Endodermal cell (in vitro differentiated cells): ENCODE measurements around the gene MEX3C. TPM values are rescaled to one million over a fixed set of nuclear protein-coding genes. Genes with fewer than 3 reads are reported as not detected.

ENCODE experiments used
- DNase-seq: peaks from one replicate; pipeline ENCODE4 v3.0.0-alpha.2; 2017
- H3K27ac ChIP-seq: 2 replicates; pipeline ENCODE4 v1.5.1; 2013; ENCODE audit warnings: mild to moderate bottlenecking, low read depth, low read length, moderate library complexity
- H3K27me3 ChIP-seq: 2 replicates; pipeline ENCODE4 v1.6.1; 2013; ENCODE audit warnings: mild to moderate bottlenecking, low read length, moderate library complexity; ENCODE audit not compliant: insufficient read depth, control insufficient read depth, poor library complexity, severe bottlenecking
- H3K36me3 ChIP-seq: 2 replicates; pipeline ENCODE4 v1.7.0; 2013; ENCODE audit warnings: mild to moderate bottlenecking, low read length, moderate library complexity; ENCODE audit not compliant: control insufficient read depth, insufficient read depth
- H3K4me1 ChIP-seq: one replicate; pipeline ENCODE4 v1.7.0; 2013; ENCODE audit warnings: low read length; ENCODE audit not compliant: control insufficient read depth, insufficient read depth
- H3K4me3 ChIP-seq: 2 replicates; pipeline ENCODE4 v1.5.1; 2013; ENCODE audit warnings: mild to moderate bottlenecking, low read length, moderate library complexity
- H3K9ac ChIP-seq: 2 replicates; pipeline ENCODE4 v1.6.1; 2013; ENCODE audit warnings: mild to moderate bottlenecking, low read length, moderate library complexity; ENCODE audit not compliant: poor library complexity, severe bottlenecking; ENCODE audit errors: extremely low read depth
- H3K9me3 ChIP-seq: 2 replicates; pipeline ENCODE4 v1.6.1; 2013; ENCODE audit warnings: mild to moderate bottlenecking, low read length, moderate library complexity; ENCODE audit not compliant: control insufficient read depth
- H3K27ac Mint-ChIP-seq: 2 replicates; pipeline ENCODE4 v1.8.0; 2020; ENCODE audit warnings: mixed read lengths
- H3K27me3 Mint-ChIP-seq: 2 replicates; pipeline ENCODE4 v1.8.0; 2021; ENCODE audit warnings: mild to moderate bottlenecking, mixed read lengths; ENCODE audit not compliant: insufficient read depth
- H3K36me3 Mint-ChIP-seq: 2 replicates; pipeline ENCODE4 v1.8.0; 2020; ENCODE audit warnings: low read depth, mixed read lengths
- H3K4me1 Mint-ChIP-seq: 2 replicates; pipeline ENCODE4 v1.8.0; 2020; ENCODE audit warnings: mixed read lengths
- H3K4me3 Mint-ChIP-seq: 2 replicates; pipeline ENCODE4 v1.8.0; 2020; ENCODE audit warnings: mild to moderate bottlenecking, moderate library complexity, mixed read lengths
- H3K9me3 Mint-ChIP-seq: 2 replicates; pipeline ENCODE4 v1.8.0; 2020; ENCODE audit warnings: mild to moderate bottlenecking, mixed read lengths
- WGBS, 2 experiments: methylation state at CpG; one replicate each; pipeline versions ENCODE4 v1.1.5 to v1.1.7; 2013; ENCODE audit warnings: missing lambda C conversion rate in 2 of 2, mixed read lengths in 1 of 2; ENCODE audit not compliant: insufficient coverage in 1 of 2, insufficient read length in 1 of 2; 5-methylcytosine and 5-hydroxymethylcytosine counted together
- long read RNA-seq, 4 experiments: library from polyadenylated mRNA in 2 of 4; library from RNA in 1 of 4; library from capped mRNA in 1 of 4; stranded (forward) in 3 of 4; unstranded in 1 of 4; transcript quantifications; one replicate each; pipeline ENCODE4 v2.0.0, GENCODE V29; 2020 to 2021; ENCODE audit warnings: inconsistent platforms in 1 of 4
- polyA plus RNA-seq, 2 experiments: library from polyadenylated mRNA; stranded (reverse); fragments of 50-300 nt; gene quantifications; one replicate each; pipeline ENCODE4 v1.2.3, GENCODE V29; 2013
- total RNA-seq, 2 donors: library from RNA; stranded (reverse); fragmentation: NEBNext Ultra II Directional in 1 of 2; extraction: Animal tissue kit (Norgen Biotek cat#: 25700) in 1 of 2; gene quantifications; 2 replicates in 1 of 2; 3 replicates in 1 of 2; pipeline ENCODE4 v1.2.1, GENCODE V29; 2021
- TF ChIP-seq, protein P1 (sequence below): fragments of 200-600 bp; sonication (generic); conservative IDR thresholded peaks from 2 replicates; pipeline ENCODE4 v1.5.0; 2021; ENCODE audit warnings: antibody characterized with exemption, mild to moderate bottlenecking

Gene MEX3C
- total RNA-seq = 10 to 100 TPM; 60.1 to 68.4 TPM
- 80.9 TPM for polyA plus RNA-seq (2013, experiment 1 of 2)
- polyA plus RNA-seq (2013, experiment 2 of 2) = 75.9 TPM
- long read RNA-seq, experiment 1, transcript MEX3C-201 (2 exons, 3,781 nt) = major isoform, 12 of 34 reads
- long read RNA-seq, experiment 1, partial matches to known transcripts = 7 of 34 reads
- long read RNA-seq, experiment 1, other reads (novel, unspliced or antisense) = 15 of 34 reads
- long read RNA-seq, experiment 2, transcript MEX3C-201 (2 exons, 3,781 nt) = major isoform, 59 of 77 reads
- long read RNA-seq, experiment 2, partial matches to known transcripts = 0 of 77 reads
- long read RNA-seq, experiment 2, other reads (novel, unspliced or antisense) = 16 of 77 reads
- long read RNA-seq, experiment 3, partial matches to known transcripts = 0 of 5 reads
- long read RNA-seq, experiment 3, other reads (novel, unspliced or antisense) = 4 of 5 reads
- long read RNA-seq, experiment 4, partial matches to known transcripts = 0 of 2 reads
- long read RNA-seq, experiment 4, other reads (novel, unspliced or antisense) = 2 of 2 reads

- peak; percentile 100 for DNase-seq
- WGBS, 2 experiments = 0% methylated on average over 4 to 49 of the region's 51 CpGs
- peak within 1 kb of the TSS; percentile 98 for H3K27ac Mint-ChIP-seq
- TF ChIP-seq, protein P1, sequence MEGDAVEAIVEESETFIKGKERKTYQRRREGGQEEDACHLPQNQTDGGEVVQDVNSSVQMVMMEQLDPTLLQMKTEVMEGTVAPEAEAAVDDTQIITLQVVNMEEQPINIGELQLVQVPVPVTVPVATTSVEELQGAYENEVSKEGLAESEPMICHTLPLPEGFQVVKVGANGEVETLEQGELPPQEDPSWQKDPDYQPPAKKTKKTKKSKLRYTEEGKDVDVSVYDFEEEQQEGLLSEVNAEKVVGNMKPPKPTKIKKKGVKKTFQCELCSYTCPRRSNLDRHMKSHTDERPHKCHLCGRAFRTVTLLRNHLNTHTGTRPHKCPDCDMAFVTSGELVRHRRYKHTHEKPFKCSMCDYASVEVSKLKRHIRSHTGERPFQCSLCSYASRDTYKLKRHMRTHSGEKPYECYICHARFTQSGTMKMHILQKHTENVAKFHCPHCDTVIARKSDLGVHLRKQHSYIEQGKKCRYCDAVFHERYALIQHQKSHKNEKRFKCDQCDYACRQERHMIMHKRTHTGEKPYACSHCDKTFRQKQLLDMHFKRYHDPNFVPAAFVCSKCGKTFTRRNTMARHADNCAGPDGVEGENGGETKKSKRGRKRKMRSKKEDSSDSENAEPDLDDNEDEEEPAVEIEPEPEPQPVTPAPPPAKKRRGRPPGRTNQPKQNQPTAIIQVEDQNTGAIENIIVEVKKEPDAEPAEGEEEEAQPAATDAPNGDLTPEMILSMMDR = peak; percentile 56
- no peaks in the 10 kb centered on the region for H3K4me1 ChIP-seq
- peak within 1 kb of the TSS; percentile 90 for H3K4me3 ChIP-seq
- no peaks in the 10 kb centered on the region for H3K36me3 Mint-ChIP-seq
- H3K27ac ChIP-seq = peak within 1 kb of the TSS; percentile 98
- H3K9me3 Mint-ChIP-seq = no peaks in the 10 kb centered on the region
- H3K9me3 ChIP-seq = no peaks in the 10 kb centered on the region
- peak within 1 kb of the TSS; percentile 99 for H3K4me3 Mint-ChIP-seq
- peaks cover 11% of the 10 kb centered on the region for H3K36me3 ChIP-seq
- peak within 1 kb of the TSS; percentile 96 for H3K9ac ChIP-seq
- peaks cover 22% of the 10 kb centered on the region for H3K4me1 Mint-ChIP-seq
- no peaks in the 10 kb centered on the region for H3K27me3 Mint-ChIP-seq
- H3K27me3 ChIP-seq = no peaks in the 10 kb centered on the region
Observed at GRCh38 chr18:51197661-51198424, at the start of gene MEX3C. MEX3C (minus strand) TSS chr18:51197681; CDS start chr18:51197320, 361 bp downstream.

DNA sequence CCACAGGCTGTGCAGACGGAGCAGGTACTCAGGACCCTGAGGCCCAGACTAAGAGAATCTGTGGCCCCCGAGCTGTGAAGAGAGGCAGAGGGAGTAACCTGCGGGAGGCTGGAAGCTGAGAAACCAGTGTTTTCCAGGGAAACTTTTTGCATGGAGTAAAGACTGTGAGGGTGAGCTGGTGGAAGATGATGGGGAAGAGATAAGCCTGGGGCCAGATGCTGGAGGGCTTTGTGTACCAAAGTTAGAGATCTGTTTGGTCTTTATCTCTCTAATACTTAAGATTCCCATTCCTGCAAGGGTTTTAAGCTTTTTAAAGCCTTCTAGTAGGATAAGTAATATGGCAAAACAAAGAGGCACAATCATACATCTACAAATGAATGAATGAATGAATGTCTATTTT, 43.7 kb upstream of the MEX3C start:
- Mint-ChIP-seq H3K4me3 (no peak overlapping the region), H3K36me3 (no peaks in the 10 kb centered on the region), H3K27me3 (no peaks in the 10 kb centered on the region), H3K9me3 (no peaks in the 10 kb centered on the region), H3K27ac (no peak overlapping the region), H3K4me1 (peaks cover 23% of the 10 kb centered on the region)
- Histone ChIP-seq H3K36me3 (no peaks in the 10 kb centered on the region), H3K4me3 (peak overlapping the region; percentile 38), H3K27me3 (no peaks in the 10 kb centered on the region), H3K9ac (no peak overlapping the region), H3K27ac (no peak overlapping the region), H3K4me1 (peaks cover 6% of the 10 kb centered on the region), H3K9me3 (no peaks in the 10 kb centered on the region)
- 72 to 79% methylated on average over 3 of the region's 3 CpGs for WGBS, 2 experiments
- TF ChIP-seq, protein P1 = no peak
- no peak for DNase-seq

DNA sequence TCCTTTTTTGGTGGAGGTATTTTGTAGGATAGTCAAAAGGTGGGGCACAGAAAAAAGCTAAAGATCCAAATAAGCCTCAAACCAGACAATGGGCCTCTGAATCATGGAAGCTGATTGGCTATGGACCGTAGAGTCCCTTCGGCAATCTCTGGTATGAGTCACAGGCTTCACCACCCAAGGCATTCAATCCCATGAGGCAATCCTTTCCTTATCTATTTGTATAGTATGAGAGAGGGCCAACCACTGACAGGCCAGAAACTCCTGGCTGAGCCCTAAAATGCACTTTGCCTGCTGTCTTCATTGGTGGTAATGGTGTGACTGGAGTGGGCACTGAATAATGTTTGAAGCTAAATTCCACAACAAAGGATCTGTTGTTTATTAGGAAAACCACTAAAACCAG, 38.7 kb upstream of the MEX3C start:
- H3K4me1 Mint-ChIP-seq = peaks cover 38% of the 10 kb centered on the region
- DNase-seq = no peak

More for the DNA sequence above, 38.7 kb upstream of the MEX3C start:
- H3K9ac ChIP-seq = no peak overlapping the region
- WGBS, 2 experiments = 60 to 74% methylated on average over 2 of the region's 2 CpGs
- Mint-ChIP-seq H3K27ac (peak overlapping the region; percentile 72), H3K27me3 (peaks cover 2% of the 10 kb centered on the region), H3K9me3 (no peaks in the 10 kb centered on the region), H3K36me3 (no peaks in the 10 kb centered on the region), H3K4me3 (no peak overlapping the region)
- H3K36me3 ChIP-seq = no peaks in the 10 kb centered on the region
- TF ChIP-seq, protein P1 = no peak
- H3K4me1 ChIP-seq = peaks cover 14% of the 10 kb centered on the region
- H3K4me3 ChIP-seq = peak overlapping the region; percentile 55
- H3K27me3 ChIP-seq = no peaks in the 10 kb centered on the region
- no peaks in the 10 kb centered on the region for H3K9me3 ChIP-seq
- H3K27ac ChIP-seq = no peak overlapping the region
